Pons (tissue), 1 donor: ENCODE results near the gene CABP4.

ENCODE experiments used
- DNase-seq: peaks from one replicate; pipeline ENCODE4 v3.0.0-alpha.2; 2016; ENCODE audit warnings: low spot score

Gene CABP4

GRCh38 chr11:67455054-67455453 is at the start of gene CABP4:
Gene CABP4 (plus strand): TSS chr11:67455354. CDS start chr11:67455424, 70 bp downstream.
- no peak for DNase-seq

- no peak for DNase-seq
Observed at GRCh38 chr11:67405688-67406339, 49.3 kb upstream of the CABP4 start.

GRCh38 chr11:67406420-67406968 is 48.7 kb upstream of the CABP4 start:
- DNase-seq, result no peak

GRCh38 chr11:67406969-67407687 is 48.0 kb upstream of the CABP4 start:
- DNase-seq, result peak; percentile 75

GRCh38 chr11:67407688-67408163 is 47.4 kb upstream of the CABP4 start:
- peak; percentile 24 for DNase-seq

- DNase-seq, result no peak
Observed at GRCh38 chr11:67408437-67409200, 46.5 kb upstream of the CABP4 start.

- DNase-seq, result no peak
Observed at GRCh38 chr11:67409261-67409666, 45.9 kb upstream of the CABP4 start.

- peak; percentile 40 for DNase-seq
Observed at GRCh38 chr11:67409781-67410368, 45.3 kb upstream of the CABP4 start.

- peak; percentile 98 for DNase-seq
Observed at GRCh38 chr11:67410369-67410831, 44.8 kb upstream of the CABP4 start.

- no peak for DNase-seq
Observed at GRCh38 chr11:67410984-67411784, 44.0 kb upstream of the CABP4 start.

GRCh38 chr11:67411785-67412152 is 43.4 kb upstream of the CABP4 start:
- DNase-seq, result no peak

GRCh38 chr11:67412495-67413179 is 42.5 kb upstream of the CABP4 start:
- no peak for DNase-seq

- peak; percentile 45 for DNase-seq
Observed at GRCh38 chr11:67413266-67413849, 41.8 kb upstream of the CABP4 start.

GRCh38 chr11:67415501-67416304 is 39.5 kb upstream of the CABP4 start, which contains the start of gene CARNS1:
Gene CARNS1 (plus strand): TSS chr11:67415678. CDS start chr11:67416200, 522 bp downstream.
- DNase-seq, result no peak

GRCh38 chr11:67416416-67417335 is 38.5 kb upstream of the CABP4 start:
- peak; percentile 58 for DNase-seq

GRCh38 chr11:67417425-67417824 is 37.7 kb upstream of the CABP4 start:
- no peak for DNase-seq

GRCh38 chr11:67418476-67419281 is 36.5 kb upstream of the CABP4 start:
- DNase-seq, result peak; percentile 28
